ENCODE data around the gene TARM1.

GRCh38 chr19:54128441-54128725 is 47.2 kb upstream of the TARM1 start:
- TF ChIP-seq, protein P1, sequence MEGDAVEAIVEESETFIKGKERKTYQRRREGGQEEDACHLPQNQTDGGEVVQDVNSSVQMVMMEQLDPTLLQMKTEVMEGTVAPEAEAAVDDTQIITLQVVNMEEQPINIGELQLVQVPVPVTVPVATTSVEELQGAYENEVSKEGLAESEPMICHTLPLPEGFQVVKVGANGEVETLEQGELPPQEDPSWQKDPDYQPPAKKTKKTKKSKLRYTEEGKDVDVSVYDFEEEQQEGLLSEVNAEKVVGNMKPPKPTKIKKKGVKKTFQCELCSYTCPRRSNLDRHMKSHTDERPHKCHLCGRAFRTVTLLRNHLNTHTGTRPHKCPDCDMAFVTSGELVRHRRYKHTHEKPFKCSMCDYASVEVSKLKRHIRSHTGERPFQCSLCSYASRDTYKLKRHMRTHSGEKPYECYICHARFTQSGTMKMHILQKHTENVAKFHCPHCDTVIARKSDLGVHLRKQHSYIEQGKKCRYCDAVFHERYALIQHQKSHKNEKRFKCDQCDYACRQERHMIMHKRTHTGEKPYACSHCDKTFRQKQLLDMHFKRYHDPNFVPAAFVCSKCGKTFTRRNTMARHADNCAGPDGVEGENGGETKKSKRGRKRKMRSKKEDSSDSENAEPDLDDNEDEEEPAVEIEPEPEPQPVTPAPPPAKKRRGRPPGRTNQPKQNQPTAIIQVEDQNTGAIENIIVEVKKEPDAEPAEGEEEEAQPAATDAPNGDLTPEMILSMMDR (IDR thresholded peaks at IDR 0.05), result no peak
- TF ChIP-seq POLR2AphosphoS5 (IDR thresholded peaks at IDR 0.05), result no peak
- TF ChIP-seq POLR2A (IDR thresholded peaks at IDR 0.05), result no peak

Measured in prostate gland (tissue), 2 donors.